NCI-H2196 (cell line): ENCODE results near the gene EXOC4.
A peak's percentile ranks its signal among the peaks of the same experiment; 100 is the strongest.

Experiments used
- DNase-seq: peaks from one replicate; lab custom pipeline; 2025; ENCODE audit not compliant: unreplicated experiment; lab: John Stamatoyannopoulos, UW

EXOC4 gene

GRCh38 chr7:134009314-134010110, 756.6 kb downstream of the EXOC4 start:
- DNase-seq, result no peak

- DNase-seq, result no peak
These were observed 760.4 kb downstream of the EXOC4 start for GRCh38 chr7:134013249-134013648.

- no peak for DNase-seq
These were observed 762.1 kb downstream of the EXOC4 start for GRCh38 chr7:134014935-134015334.

- DNase-seq, result peak; percentile 47
These were observed 763.5 kb downstream of the EXOC4 start for GRCh38 chr7:134016223-134016941.

GRCh38 chr7:134016942-134017303, 764.0 kb downstream of the EXOC4 start:
- no peak for DNase-seq

- DNase-seq, result peak; percentile 36
These were observed 765.4 kb downstream of the EXOC4 start for GRCh38 chr7:134018306-134018705.

GRCh38 chr7:134019251-134019650, 766.4 kb downstream of the EXOC4 start:
- no peak for DNase-seq

GRCh38 chr7:134021836-134022235, 769.0 kb downstream of the EXOC4 start:
- no peak for DNase-seq

GRCh38 chr7:134022286-134022911, 769.5 kb downstream of the EXOC4 start:
- DNase-seq, result peak; percentile 46

GRCh38 chr7:134024739-134025138, 771.9 kb downstream of the EXOC4 start:
- peak; percentile 31 for DNase-seq

- DNase-seq, result no peak
These were observed 776.0 kb downstream of the EXOC4 start for GRCh38 chr7:134028853-134029252.

GRCh38 chr7:134029743-134030142, 776.9 kb downstream of the EXOC4 start:
- no peak for DNase-seq

GRCh38 chr7:134030460-134030865, 777.6 kb downstream of the EXOC4 start:
- DNase-seq, result no peak

GRCh38 chr7:134031835-134032617, 779.1 kb downstream of the EXOC4 start:
- DNase-seq, result peak; percentile 51

GRCh38 chr7:134034652-134035051, 781.8 kb downstream of the EXOC4 start:
- DNase-seq, result no peak

GRCh38 chr7:134037991-134038390, 785.1 kb downstream of the EXOC4 start:
- DNase-seq, result no peak

GRCh38 chr7:134040988-134041387, 788.1 kb downstream of the EXOC4 start:
- DNase-seq, result no peak

GRCh38 chr7:134041477-134041876, 788.6 kb downstream of the EXOC4 start:
- DNase-seq, result no peak

- no peak for DNase-seq
These were observed 789.4 kb downstream of the EXOC4 start for GRCh38 chr7:134042307-134042706.

GRCh38 chr7:134044682-134045081, 791.8 kb downstream of the EXOC4 start:
- no peak for DNase-seq

- DNase-seq, result no peak
These were observed 792.8 kb downstream of the EXOC4 start for GRCh38 chr7:134045716-134046115.
